ENCODE measurements around the gene CYCS.
"Not testable (repeated sequence)": the region's sequence is repeated elsewhere in the genome, so short reads cannot be mapped to it uniquely, and the experiment has no call there.

CYCS gene

DNA sequence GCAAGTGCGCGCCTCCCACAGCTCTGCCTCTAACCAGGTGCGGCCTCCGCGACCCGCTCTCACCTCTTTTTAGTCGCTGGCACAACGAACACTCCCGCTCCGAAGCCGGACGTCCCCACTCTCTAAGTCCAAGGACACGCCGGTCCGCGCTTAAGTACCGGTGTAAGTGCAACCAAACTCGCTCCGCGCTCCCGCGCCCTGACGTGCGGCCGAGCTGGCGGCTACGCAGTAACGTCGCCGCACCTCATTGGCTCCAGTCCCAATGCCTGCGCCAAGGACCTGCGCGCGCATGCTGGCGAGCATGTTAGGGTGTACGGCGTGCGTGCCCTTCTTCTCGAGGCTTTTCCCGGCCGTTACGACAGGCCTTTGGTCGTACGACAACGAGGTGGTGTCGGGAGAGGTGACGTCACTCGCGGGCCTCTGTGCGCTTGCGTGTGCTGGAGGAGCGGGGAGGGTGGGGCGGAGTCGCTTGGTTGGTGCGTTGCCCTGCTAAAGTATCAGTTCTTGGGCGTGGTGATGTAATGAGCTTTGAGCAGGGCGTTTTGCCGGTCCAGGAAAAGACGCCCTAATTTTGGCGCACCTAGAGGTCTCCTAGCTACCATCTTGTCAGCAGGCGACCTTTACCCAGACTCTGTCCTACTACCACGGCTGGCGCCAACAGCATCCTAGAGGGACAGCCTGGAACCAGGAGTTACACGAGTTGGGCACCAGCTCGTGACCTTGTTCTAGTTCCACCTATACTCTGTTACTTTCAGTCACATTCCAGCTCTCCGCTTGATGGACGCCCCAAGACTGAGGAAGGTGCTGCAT, at the start of gene CYCS:
Gene CYCS, minus strand, starts transcription at position 124 of the 810 bp plus-strand sequence. CDS start 1,141 bp downstream, outside the sequence.
- peak; percentile 98 for DNase-seq (ENCODE audit: low read depth)

DNA sequence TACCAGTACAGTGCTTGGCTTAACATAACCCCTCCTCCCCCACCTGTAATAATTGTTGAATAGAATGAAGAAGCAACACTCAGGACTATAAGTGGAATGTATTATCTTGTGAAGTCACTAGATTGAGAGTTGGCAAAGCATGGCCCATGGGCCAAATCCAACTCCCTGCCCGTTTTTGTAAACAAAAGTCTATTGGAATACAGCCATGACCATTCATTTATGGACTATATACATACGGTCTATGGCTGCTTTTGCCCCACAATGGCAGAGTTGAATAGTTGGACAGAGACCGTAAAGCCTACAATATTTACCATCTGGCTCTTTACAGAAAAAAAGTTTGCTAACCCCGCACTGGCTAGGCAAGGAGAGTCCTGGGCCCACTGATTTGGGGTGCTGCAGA, 48.1 kb upstream of the CYCS start:
- no peak for DNase-seq (ENCODE audit: low read depth)

DNA sequence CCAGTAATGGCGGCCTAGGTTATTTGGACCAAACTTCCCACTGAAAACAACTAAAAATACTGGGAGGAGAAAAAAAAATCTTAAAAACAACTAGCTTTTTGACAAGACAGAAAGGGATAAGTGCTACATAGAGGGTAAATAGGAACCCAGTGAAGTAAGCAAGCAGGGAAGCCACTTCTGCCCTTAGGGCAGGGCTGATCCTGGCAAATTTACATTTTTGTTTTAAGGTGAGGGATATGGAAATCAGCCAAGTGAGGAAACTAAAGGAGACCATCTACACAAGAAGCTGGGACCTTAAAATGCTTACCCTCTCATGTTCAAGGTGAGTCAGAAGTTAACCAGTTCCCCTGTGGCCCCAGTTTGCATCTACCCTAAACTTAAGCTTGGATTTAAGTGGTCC, 46.5 kb upstream of the CYCS start:
- DNase-seq (ENCODE audit: low read depth): no peak

DNA sequence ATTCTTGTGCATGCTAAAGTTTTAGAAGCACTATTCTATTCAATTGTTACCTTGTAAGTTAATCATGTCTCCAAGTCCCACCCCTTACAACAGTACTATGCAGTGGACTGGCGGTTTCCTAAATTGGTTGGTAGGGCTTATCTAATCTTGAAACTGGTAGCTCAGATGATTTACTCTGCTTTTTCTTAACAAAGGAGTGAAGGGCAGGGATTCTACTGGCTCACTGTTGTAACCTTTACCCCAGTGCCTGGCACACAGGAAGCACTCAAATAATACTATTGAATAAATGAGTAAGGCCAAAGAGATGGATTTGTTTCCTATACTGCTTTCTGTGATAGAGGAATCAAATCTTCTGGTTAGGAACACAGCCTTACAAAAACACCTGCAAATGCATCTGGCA, 46.0 kb upstream of the CYCS start:
- no peak for DNase-seq (ENCODE audit: low read depth)

DNA sequence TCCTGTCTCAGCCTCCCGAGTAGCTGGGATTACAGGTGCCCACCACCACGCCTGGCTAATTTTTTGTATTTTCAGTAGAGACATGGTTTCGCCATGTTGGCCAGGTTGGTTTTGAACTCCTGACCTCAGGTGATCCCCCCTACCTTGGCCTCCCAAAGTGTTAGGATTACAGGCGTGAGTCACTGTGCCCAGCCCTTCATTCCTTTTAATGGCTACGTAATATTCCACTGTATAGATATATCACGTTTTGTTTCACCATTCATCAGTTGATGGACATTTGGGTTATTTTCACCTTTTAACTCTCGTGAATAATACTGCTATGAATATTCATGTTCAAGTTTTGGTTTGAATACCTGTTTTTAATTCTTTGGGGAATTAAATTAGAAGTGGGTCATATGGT, 44.6 kb upstream of the CYCS start:
- DNase-seq (ENCODE audit: low read depth): no peak

DNA sequence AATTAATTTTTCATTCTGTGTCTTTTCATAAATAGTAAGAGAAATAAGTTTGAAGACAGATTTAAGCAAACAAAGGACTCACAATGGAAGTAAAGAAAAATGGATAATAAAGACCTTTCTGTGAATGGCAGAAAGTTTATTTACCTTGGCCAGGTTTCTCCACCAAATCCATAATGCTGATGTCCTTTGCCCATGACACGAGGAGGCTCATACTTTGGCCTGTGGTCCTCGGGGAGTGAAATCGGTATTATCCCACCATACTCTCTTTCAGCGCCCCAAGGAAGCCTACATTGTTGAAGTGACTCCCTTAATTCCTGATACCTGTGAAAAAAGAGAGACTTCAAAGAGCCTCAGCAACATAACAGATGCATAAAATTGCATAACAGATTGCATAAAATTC, 43.1 kb upstream of the CYCS start:
- no peak for DNase-seq (ENCODE audit: low read depth)

DNA sequence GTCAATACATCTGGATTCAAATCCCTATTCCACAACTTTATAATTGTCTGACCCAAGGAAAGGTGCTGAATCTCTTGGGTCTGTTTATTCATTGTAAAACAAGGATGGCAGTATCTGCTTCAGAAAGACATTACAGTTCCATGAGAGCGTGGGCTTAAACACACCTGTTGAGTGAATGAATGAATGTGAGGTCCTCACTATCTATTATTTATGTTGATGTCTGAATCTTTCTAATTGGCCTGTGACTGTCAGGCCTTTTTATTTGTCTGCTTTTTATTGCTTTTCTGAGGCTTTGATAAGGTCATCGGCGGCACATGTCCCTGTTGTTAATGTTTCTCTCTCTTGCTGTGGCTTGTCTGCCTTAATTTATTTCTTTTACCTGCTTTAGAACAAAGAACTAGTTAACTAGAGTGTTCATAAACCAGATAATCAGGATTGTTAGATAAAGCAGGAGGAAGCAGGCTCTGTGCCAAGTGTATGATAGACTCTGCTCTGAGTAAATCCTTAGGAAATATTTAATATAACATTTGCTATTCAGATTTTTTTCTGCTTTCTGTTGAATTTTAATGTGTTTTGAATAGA, 42.3 kb upstream of the CYCS start:
- no peak for DNase-seq (ENCODE audit: low read depth)

DNA sequence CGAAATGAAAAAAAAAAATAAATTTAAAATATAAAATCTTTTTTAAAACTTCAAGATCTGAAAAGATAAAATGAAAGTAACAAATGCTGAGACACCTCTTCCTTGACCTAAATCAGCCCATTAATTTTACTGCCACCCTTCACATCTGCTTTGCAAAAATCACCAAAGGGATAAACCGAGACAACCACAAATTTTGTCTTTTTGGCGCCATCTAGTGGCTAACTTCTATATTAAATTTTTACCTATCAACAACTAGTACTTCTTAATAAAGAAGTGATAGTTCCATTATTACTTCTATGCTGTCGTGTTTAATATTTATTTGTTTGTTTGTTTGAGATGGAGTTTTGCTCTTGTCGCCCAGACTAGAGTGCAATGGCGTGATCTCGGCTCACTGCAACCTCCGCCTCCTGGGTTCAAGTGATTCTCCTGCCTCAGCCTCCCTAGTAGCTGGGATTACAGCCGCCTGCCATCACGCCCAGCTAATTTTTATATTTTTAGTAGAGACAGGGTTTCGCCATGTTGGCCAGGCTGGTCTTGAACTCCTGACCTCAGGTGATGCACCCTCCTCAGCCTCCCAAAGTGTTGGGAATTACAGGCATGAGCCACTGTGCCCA, 35.0 kb upstream of the CYCS start:
- not testable (repeated sequence) for DNase-seq (ENCODE audit: low read depth)

DNA sequence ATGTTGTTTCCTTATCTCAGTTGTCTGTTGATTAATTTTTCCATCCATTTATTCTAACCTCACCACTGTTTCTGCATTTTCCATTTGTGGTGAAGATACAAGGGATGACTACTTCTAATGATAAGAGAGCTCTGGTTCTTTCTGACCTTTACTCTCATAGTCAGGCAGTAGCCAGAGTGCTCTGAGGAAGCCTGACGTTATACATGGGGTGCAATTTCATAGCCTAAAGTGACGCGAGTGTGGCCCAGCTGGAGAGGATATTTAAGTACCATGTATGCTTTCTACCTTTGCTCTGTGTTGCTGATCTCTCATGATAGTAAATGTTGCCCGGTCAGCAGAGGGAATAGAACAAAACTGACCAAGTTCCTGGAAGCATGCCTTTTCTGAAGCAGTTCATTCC, 33.9 kb upstream of the CYCS start:
- no peak for DNase-seq (ENCODE audit: low read depth)

DNA sequence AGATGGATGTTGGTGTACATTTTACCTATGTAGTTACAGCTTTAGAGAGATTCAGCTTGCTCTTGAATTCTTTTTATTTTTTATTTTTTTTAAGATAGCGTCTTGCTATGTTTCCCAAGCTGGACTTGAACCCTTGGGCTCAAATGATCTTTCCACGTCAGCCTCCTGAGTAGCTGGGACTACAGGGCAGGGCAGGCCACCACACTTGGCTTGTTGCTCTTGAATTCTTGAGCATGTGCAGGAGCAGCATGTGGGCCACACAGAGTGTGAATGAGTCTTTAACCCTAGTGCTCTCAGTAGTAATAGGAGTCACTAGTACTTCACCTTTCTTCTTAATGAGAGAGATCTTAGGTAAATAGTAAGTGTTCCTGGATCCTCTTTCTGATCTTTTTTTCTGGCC, 26.7 kb upstream of the CYCS start:
- DNase-seq (ENCODE audit: low read depth): no peak

DNA sequence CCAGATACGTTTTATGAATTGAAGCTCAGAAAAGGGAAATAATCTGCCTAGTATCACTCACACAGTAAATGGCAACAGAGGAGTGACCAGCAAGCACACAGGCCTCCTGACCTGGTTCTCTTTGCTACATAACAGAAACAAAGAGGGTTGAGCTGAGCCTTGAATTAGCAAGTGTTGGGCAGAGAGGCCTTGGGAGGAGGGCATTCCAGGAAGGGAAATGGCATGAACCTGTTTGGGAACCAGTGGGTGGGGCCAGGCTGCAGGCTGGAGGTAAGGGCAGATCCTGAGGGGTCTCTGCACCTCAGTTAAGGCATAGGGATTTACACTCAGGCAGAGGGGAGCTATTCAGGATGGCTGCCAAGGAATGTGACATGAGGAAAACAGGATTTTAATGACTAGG, 24.8 kb upstream of the CYCS start:
- DNase-seq (ENCODE audit: low read depth): no peak

DNA sequence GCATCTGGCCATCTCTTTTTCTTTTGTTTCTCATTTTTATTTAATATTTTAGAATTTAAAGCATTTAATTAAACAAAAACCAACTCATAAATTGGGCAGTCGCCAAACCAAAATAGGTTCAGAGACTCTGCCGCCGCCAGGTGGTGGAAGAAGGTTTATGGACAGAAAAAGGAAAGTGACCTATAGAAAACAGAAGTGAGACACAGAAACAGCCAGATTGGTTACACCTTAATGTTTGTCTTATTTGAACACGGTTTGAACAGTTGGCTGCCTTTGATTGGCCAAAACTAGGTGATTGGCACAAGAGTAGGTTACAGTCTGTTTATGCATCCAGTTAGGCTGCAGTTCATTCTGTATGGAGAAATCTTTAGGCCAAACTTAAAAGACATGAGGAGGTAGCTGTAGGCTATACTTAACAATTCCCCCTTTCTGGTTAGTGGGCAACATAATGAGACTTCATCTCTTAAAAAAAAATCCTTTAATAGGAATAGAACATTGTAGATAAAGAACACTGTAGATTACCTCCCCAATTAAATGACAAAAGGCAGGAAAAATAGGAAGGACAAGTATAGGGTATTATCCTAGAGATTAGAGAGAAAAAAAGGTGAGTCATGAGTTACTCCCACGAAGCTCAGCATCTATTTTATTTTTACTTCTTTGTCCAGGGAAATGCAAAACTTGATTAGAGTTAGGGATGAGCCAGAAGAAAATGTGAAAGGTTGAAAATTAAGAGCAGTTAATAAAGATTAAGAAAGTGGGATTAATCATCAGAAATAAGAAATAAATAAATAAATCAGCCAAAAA, 23.9 kb upstream of the CYCS start:
- no peak for DNase-seq (ENCODE audit: low read depth)

DNA sequence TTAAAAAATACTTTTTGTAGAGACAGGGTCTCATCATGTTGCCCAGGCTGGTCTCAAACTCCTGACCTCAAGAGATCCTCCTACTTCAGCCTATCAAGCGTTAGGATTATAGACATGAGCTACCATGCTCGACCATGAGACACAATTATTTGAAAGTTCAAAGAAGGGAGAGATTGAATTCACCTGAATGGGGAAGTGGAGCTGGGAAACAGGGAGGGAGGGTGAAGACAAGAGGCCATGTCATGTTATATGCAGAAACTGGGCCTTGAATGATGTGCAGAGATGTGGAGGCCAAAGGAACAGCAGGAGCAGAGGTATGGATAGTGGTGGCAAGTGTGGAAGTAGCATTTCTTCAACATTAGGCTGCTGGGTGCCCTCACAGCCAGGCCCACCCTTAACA, 18.7 kb upstream of the CYCS start:
- DNase-seq (ENCODE audit: low read depth): no peak

DNA sequence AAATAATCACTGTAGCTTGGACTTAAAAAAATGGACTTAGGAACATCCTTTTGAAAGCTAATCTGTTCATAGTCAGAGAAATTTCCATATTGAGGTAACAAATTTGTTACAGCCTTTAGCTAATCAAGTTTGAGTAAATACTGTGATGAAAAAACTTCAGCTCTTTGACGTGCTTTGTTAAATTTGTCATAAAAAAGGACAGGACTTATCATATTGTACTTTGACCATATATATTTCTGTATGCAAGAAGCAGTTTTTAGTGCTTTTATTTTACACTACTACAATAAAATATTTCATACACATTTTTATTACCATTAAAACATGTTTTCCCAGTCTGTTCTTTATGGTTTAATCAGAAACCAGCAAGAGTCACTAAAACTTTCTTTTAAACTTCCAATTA, 14.5 kb upstream of the CYCS start:
- DNase-seq (ENCODE audit: low read depth): no peak

DNA sequence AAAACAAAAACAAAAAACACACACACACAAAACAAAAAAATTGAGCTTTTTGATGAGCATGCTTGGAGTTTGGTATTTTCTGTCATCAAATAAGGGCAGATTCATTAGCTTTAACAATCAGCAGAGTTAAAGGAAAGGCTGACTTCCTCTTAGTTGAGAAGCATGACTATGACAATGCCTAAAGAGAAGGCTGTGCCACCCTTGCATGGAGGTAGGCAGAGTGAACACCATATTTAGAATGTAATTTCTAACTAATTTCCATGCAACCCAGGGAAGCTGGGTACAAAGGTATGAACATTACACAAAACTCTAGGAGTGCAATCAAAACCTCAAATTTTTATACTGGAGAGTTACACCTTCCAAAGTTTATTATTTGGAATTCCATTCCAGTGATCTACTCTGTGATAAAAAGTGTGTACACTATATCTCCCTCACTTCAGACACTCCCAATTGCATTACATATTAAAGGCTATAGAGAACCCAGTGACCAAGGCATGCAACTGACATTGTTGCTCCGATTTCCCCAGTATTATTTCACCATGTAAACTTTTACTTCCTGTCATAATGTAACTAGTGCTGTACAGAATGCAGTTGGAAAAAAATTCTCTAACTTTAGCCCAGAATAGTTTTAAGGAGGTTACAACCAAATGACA, 9.4 kb upstream of the CYCS start:
- no peak for DNase-seq (ENCODE audit: low read depth)

DNA sequence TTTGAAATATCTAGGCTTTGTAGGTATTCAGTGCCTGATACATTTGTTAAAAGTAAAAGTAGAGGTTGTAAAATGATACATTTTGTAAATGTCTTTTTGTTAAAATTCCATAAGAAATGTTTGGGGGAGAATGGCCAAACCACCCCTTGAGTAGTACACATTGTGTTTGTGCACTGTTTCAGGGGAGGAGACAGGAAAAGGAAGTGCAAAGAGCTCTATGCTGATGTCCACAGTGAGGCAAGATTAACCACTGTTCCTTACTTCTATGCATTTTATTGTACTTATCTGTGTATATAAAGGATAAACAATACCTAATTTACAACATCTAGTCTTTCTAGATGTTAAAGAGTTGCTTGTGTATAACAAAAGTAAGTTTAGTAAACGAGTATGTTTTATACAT, 7.4 kb upstream of the CYCS start:
- DNase-seq (ENCODE audit: low read depth): no peak

DNA sequence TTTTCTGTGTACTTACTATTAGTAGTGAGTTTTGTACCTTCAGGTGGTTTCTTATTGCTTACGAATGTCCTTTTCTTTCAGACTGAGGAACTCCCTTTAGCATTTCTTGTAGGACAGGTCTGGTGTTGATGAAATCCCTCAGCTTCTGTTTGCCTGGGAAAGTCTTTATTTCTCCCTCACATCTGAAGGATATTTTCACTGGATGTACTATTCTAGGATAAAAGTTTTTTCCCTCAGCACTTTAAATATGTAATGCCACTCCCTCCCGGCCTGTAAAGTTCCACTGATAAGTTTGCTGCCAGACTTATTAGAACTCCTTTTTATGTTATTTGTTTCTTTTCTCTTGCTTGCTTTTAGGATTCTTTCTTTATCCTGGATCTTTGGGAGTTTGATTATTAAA, 1.7 kb upstream of the CYCS start:
- DNase-seq (ENCODE audit: low read depth): no peak

DNA sequence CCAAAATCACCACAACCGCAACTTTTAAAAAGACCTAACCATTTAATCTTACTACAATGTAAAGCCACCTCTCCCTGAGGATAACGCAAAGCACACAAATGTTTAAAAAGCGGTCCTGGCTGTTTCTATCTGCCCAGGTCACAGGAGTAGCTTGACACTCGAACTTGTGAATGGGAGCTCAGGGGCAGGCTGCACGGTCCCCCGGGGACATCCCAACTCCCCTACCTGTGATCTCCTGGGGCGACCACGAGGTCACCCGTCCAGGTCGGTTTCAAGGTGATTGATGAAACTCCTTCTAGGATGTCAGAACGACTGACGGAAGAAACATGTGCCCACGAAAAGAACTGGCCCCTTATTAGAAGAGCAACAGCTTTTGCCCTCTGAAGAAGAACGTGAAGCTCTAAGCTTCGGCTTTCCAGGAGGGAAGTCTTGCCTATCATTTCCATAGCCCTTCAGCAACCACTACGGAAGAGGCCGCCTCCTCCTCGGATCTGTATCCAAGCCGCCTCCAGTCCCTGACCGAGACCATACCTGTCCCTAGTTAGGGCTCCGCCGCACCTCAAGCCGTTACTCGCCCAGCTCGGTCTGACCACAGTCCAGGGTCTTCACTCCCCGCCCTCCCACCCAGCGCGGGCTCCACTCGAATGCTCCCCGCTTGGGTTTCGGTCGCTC, 459 bp downstream of the CYCS start:
- no peak for DNase-seq (ENCODE audit: low read depth)

DNA sequence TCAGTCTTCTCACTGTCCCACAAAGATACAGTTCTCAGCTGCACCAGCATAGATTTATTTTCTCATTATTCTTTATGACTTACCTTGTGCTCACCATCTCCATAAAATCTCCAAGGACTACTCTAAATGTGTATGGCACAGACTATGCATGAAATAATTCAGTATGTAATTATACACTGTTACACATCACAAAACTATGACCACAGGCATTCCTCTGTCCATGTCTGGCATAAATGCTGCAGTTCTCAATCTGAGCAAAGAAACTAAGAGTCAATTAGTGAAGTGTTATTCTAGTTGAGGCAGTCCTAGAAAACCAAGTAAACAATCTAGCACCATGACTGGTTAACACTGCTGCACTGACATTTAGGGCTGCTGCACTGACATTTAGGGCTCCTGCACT, 2.7 kb downstream of the CYCS start:
- no peak for DNase-seq (ENCODE audit: low read depth)

DNA sequence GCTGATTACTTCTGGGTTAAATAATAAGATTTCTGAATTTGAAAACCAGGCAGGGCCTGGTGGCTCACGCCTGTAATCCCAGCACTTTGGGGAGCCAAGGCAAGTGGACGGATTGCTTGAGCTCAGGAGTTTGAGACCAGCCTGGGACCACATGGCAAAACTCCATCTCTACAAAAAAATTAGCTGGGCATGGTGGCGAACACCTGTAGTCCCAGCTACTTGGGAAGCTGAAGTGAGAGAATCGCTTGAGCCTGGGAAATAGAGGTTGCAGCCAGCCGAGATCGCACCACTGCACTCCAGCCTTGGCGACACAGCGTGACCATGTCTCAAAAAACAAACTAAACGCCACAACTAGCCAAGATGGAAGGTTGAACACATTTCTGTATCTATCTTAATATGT, 3.5 kb downstream of the CYCS start:
- DNase-seq (ENCODE audit: low read depth): no peak

DNA sequence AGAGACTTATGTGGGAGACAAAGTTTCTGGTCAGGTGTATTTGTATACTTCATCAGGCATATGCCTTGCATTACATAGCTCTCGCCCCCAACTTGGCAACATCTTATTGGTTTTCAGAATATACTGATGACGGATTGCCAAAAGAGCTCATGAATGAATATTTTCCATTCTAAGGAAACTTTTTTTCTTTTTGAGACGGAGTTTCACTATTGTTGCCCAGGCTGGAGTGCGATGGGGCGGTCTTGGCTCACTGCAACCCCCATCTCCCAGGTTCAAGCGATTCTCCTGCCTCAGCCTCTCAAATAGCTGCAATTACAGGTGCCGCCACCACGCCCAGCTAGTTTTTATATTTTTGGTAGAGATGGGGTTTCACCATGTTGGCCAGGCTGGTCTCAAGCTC, 6.0 kb downstream of the CYCS start:
- no peak for DNase-seq (ENCODE audit: low read depth)

All from activated gamma-delta T cell treated with anti-CD3 and anti-CD28 coated beads, Interleukin-2, amount 50 U/mL, for 16 hours (primary cell).